Left ventricle myocardium inferior (tissue), 1 donor: ENCODE measurements around the gene CCDC82. TPM values are rescaled to one million over a fixed set of nuclear protein-coding genes. Genes with fewer than 3 reads are reported as not detected.

Source experiments
- DNase-seq: peaks from one replicate; pipeline ENCODE4 v3.0.0-alpha.2; 2020
- H3K27ac ChIP-seq: fragments of 200-600 bp; replicated peaks from 2 replicates; pipeline ENCODE4 v1.8.0; 2021
- H3K27me3 ChIP-seq: fragments of 200-600 bp; 2 replicates; pipeline ENCODE4 v1.8.0; 2021; ENCODE audit warnings: low read depth
- H3K36me3 ChIP-seq: fragments of 200-600 bp; 2 replicates; pipeline ENCODE4 v1.8.0; 2021
- H3K4me1 ChIP-seq: fragments of 200-600 bp; 2 replicates; pipeline ENCODE4 v1.8.0; 2021
- H3K4me3 ChIP-seq: fragments of 200-600 bp; 2 replicates; pipeline ENCODE4 v1.8.0; 2021; ENCODE audit warnings: mild to moderate bottlenecking, moderate library complexity
- H3K9me3 ChIP-seq: fragments of 200-600 bp; replicated peaks from 2 replicates; pipeline ENCODE4 v1.8.0; 2021
- intact Hi-C: fragments of 100-400 bp; cut with micrococcal nuclease; formaldehyde crosslinking; loops from one replicate; pipeline ENCODE4 v1.11.0; 2022
- total RNA-seq: library from RNA; stranded (reverse); fragmentation: NEBNext Ultra II Directional; extraction: Animal tissue kit (Norgen Biotek cat#: 25700); gene quantifications from one replicate; pipeline ENCODE4 v1.2.1, GENCODE V29; 2021
- TF ChIP-seq, protein P1 (sequence below): fragments of 200-600 bp; IDR thresholded peaks from 2 replicates; pipeline ENCODE4 v1.8.0; 2021; ENCODE audit warnings: antibody characterized with exemption, mild to moderate bottlenecking, borderline replicate concordance
- donor health status: DM: no; HTN: yes; CAD: no; lungs with severe emphysema.

Gene CCDC82
- total RNA-seq, 1 donor from 2014 or later: 15.9 TPM

DNA sequence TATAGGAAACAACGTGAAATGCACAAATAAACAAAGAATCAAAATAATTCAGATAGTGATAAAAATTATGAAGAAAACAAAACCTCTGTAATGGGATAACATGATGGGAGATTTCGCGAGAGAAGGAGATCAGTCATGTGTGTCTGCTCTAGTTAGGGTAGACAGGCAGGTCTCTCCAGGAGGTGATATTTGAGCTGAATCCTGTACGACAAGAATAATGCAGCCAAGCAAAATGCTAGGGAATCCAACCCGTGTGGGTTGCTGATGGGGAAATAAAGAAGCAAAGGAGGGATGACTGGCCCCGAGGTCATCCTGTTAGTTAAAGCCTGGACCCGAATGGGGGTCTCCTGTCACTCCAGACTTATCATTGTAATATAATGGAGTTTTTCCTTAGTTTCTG is 62.8 kb downstream of the CCDC82 start:
- TF ChIP-seq, protein P1, sequence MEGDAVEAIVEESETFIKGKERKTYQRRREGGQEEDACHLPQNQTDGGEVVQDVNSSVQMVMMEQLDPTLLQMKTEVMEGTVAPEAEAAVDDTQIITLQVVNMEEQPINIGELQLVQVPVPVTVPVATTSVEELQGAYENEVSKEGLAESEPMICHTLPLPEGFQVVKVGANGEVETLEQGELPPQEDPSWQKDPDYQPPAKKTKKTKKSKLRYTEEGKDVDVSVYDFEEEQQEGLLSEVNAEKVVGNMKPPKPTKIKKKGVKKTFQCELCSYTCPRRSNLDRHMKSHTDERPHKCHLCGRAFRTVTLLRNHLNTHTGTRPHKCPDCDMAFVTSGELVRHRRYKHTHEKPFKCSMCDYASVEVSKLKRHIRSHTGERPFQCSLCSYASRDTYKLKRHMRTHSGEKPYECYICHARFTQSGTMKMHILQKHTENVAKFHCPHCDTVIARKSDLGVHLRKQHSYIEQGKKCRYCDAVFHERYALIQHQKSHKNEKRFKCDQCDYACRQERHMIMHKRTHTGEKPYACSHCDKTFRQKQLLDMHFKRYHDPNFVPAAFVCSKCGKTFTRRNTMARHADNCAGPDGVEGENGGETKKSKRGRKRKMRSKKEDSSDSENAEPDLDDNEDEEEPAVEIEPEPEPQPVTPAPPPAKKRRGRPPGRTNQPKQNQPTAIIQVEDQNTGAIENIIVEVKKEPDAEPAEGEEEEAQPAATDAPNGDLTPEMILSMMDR: no peak
- H3K27ac ChIP-seq: no peak overlapping the region
- intact Hi-C loops: no loop called here
- H3K9me3 ChIP-seq: no peaks in the 10 kb centered on the region
- DNase-seq: no peak
- H3K4me1 ChIP-seq: peaks cover 60% of the 10 kb centered on the region
- no peak overlapping the region for H3K4me3 ChIP-seq
- no peaks in the 10 kb centered on the region for H3K27me3 ChIP-seq
- no peaks in the 10 kb centered on the region for H3K36me3 ChIP-seq

DNA sequence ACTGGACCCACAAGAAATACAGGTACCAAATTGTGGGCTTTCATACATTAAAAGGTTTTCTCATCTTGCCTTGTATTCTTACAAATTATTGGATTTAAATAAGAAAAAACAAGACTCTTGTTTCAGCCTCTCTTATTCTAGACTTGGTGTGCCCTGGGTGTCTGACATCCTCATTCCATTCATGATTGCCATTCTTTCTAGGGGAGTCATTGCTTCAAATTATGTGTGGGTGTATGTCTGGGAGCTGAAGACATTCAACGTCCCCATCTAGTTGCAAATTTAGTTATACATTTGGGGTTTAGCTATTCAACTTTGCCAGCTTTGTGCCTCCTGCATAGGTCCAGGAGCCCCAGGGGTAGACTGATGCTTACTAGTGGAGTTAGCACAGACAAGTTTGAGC is 64.8 kb downstream of the CCDC82 start:
- H3K4me3 ChIP-seq: no peak overlapping the region
- DNase-seq: no peak
- no peaks in the 10 kb centered on the region for H3K36me3 ChIP-seq
- H3K4me1 ChIP-seq: peaks cover 53% of the 10 kb centered on the region
- no peak overlapping the region for H3K27ac ChIP-seq
- no peaks in the 10 kb centered on the region for H3K27me3 ChIP-seq
- TF ChIP-seq, protein P1: no peak
- intact Hi-C loops: no loop called here
- H3K9me3 ChIP-seq: no peaks in the 10 kb centered on the region

DNA sequence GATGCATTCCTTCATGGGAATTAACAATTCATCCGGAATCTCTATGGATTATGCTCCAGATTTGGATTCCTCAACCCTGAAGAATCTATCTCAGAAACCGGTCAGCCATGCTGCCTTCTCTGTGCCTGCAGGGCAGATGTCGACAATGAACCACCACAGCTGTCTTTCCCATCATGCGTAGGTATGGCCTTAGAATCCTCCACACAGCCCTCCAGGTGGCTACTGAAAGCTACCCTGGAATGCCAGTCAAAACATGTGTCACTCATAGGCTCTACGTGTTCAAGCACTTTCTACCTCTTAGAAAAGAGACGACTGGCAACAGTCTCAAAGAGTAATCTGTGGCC is 66.1 kb downstream of the CCDC82 start:
- Histone ChIP-seq H3K36me3 (no peaks in the 10 kb centered on the region), H3K4me1 (peaks cover 45% of the 10 kb centered on the region), H3K27me3 (no peaks in the 10 kb centered on the region), H3K27ac (no peak overlapping the region), H3K4me3 (no peak overlapping the region), H3K9me3 (no peaks in the 10 kb centered on the region)
- intact Hi-C loops: no loop called here
- TF ChIP-seq, protein P1: no peak
- no peak for DNase-seq

DNA sequence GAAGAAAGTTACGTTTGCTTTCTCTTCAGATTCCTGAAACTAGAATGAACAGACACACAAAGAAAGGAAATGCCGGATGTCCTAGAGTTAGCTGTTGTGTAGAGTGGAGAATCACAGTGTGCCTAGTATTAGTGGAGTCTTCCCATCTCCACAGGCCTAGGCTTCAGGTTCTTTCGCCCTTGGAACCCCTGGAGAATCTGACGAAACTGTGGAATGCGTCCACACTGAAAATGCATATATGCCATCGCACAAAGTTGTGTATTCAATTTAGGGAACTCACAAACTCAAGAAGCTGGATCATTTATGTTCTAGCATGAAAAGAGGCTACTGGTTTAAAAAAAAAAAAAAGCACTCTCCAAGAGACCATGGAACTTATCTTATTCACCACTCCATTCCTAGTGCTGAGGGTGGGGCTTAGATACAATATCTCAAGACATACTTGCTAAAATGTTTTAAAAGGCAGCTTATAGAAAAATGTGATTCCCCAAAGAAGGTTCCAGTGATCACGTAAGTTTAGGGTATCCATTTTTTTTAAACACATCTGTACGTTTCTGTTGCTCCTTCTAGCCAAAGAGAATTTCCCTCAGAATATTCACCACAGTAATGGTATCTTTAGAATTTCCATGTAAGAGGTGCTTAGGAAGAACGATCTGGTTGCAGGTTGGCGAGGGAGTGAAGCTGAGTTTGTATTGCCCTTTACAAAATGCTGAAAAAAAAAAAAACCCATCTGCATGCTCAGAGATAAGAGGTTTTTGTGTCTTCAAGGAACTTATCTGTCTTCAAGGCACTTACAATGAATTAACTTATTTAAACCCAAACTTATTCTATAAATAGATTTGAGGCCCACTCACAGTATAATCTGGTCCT is 66.7 kb downstream of the CCDC82 start:
- Histone ChIP-seq H3K9me3 (no peaks in the 10 kb centered on the region), H3K36me3 (no peaks in the 10 kb centered on the region), H3K27ac (peak overlapping the region; percentile 28), H3K27me3 (no peaks in the 10 kb centered on the region), H3K4me3 (no peak overlapping the region), H3K4me1 (peaks cover 51% of the 10 kb centered on the region)
- intact Hi-C loops: no loop called here
- no peak for DNase-seq
- TF ChIP-seq, protein P1: no peak

DNA sequence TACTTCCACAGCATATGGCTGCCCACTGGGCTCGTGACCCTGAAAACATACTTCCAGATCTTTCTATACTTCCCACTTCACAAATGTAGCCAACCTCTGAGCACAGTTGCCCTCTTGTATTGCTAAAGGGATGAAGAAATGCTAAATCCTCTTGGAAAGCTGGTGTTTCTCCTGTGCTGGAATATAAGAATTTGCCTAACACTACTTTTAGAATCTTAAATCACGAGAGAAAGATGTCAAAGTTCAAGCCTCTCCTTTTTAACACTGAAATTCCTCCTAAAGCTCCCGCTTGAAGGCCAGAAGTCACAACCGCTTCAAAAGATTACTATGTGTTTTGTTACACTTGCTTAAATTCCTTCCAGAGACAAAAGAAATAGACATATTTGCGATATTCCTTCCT is 68.6 kb downstream of the CCDC82 start:
- H3K4me3 ChIP-seq: no peak overlapping the region
- H3K27ac ChIP-seq: peak overlapping the region; percentile 28
- H3K36me3 ChIP-seq: no peaks in the 10 kb centered on the region
- TF ChIP-seq, protein P1: no peak
- DNase-seq: no peak
- intact Hi-C loops: no loop called here
- H3K4me1 ChIP-seq: peaks cover 68% of the 10 kb centered on the region
- H3K9me3 ChIP-seq: no peaks in the 10 kb centered on the region
- H3K27me3 ChIP-seq: no peaks in the 10 kb centered on the region
